HCT116 (cell line): ENCODE measurements around the gene TENM4.

ENCODE experiments used
- POLR2A ChIP-seq: IDR thresholded peaks from 2 replicates; pipeline ENCODE4 v1.7.0; 2011; ENCODE audit warnings: borderline replicate concordance; ENCODE audit not compliant: insufficient read depth, insufficient read length; ENCODE audit errors: extremely low read depth
- RAD21 ChIP-seq: IDR thresholded peaks from 2 replicates; pipeline ENCODE4 v1.6.1; 2012; ENCODE audit warnings: low read depth, mild to moderate bottlenecking
- SRF ChIP-seq: IDR thresholded peaks from 2 replicates; pipeline ENCODE4 v1.6.1; 2012; ENCODE audit warnings: low read depth
- YY1 ChIP-seq: IDR thresholded peaks from 2 replicates; pipeline ENCODE4 v1.6.1; 2011; ENCODE audit warnings: low read length, low read depth, moderate library complexity, mild to moderate bottlenecking; ENCODE audit not compliant: insufficient replicate concordance; ENCODE audit errors: extremely low read depth
- TF ChIP-seq, protein P1 (sequence below), 3 experiments: fragments of 200-600 bp in 1 of 3; sonication (generic) in 1 of 3; IDR thresholded peaks in 2 of 3; conservative IDR thresholded peaks in 1 of 3; 2 replicates each; pipeline ENCODE4 v1.5.1; 2012 to 2017; ENCODE audit warnings: low read depth in 2 of 3, low read length in 2 of 3, antibody characterized with exemption in 1 of 3, borderline replicate concordance in 1 of 3, control low read depth in 1 of 3, mild to moderate bottlenecking in 1 of 3, mixed read lengths in 1 of 3, mixed run types in 1 of 3, moderate library complexity in 1 of 3; ENCODE audit not compliant: insufficient read depth in 1 of 3
- TF ChIP-seq, protein P2 (sequence below): IDR thresholded peaks from 2 replicates; pipeline ENCODE4 v1.6.1; 2012

DNA sequence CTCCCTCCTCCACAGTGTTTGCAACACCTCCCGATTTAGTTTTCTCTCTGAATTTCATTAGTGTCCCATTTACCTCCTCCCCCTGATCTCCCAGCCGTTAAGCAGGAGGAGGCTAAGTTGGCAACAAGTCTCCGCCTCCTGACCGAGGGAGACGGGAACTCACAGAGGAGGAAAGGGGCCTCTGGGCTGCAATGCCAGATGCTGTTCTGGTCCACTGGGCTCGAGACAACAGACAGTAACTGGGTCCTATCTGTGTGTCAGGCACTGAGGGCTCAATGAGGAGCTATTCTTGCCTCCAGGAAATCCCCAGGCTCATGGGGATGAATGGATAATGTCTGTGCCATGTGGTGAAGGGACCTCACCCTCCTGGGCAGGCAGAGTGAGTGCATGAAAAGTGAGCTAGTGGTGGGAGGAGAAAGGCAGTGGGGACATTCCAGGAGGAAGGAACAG, 228.1 kb downstream of the TENM4 start:
- no peak for TF ChIP-seq SRF
- TF ChIP-seq RAD21, result no peak
- TF ChIP-seq, protein P1, sequence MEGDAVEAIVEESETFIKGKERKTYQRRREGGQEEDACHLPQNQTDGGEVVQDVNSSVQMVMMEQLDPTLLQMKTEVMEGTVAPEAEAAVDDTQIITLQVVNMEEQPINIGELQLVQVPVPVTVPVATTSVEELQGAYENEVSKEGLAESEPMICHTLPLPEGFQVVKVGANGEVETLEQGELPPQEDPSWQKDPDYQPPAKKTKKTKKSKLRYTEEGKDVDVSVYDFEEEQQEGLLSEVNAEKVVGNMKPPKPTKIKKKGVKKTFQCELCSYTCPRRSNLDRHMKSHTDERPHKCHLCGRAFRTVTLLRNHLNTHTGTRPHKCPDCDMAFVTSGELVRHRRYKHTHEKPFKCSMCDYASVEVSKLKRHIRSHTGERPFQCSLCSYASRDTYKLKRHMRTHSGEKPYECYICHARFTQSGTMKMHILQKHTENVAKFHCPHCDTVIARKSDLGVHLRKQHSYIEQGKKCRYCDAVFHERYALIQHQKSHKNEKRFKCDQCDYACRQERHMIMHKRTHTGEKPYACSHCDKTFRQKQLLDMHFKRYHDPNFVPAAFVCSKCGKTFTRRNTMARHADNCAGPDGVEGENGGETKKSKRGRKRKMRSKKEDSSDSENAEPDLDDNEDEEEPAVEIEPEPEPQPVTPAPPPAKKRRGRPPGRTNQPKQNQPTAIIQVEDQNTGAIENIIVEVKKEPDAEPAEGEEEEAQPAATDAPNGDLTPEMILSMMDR (IDR thresholded peaks at IDR 0.05 in 2 of 3, conservative IDR thresholded peaks at IDR 0.05 in 1 of 3; ENCODE audit: borderline replicate concordance in 1 of 3, insufficient read depth in 1 of 3, low read depth in 2 of 3, low read length in 2 of 3), result no peak
- no peak for TF ChIP-seq POLR2A
- TF ChIP-seq, protein P2, sequence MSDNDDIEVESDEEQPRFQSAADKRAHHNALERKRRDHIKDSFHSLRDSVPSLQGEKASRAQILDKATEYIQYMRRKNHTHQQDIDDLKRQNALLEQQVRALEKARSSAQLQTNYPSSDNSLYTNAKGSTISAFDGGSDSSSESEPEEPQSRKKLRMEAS, result no peak
- no peak for TF ChIP-seq YY1
